Kasumi-1 (cell line): ENCODE measurements around the gene TAF13.

ENCODE experiments used
- DNase-seq, 2 experiments: peaks; one replicate each; lab custom pipeline; 2025; lab: John Stamatoyannopoulos, UW

The TAF13 gene

GRCh38 chr1:109075531-109076490 is at the start of gene TAF13:
TSS of gene TAF13 (minus strand) at chr1:109076003. CDS start at chr1:109075947, 56 bp downstream.
- DNase-seq = peak; percentile 91 to 93

GRCh38 chr1:109120356-109120755 is 44.6 kb upstream of the TAF13 start:
- DNase-seq = no peak

GRCh38 chr1:109118089-109118488 is 42.3 kb upstream of the TAF13 start:
- no peak for DNase-seq

GRCh38 chr1:109116286-109116685 is 40.5 kb upstream of the TAF13 start:
- no peak for DNase-seq

- DNase-seq = no peak
Measured at GRCh38 chr1:109115685-109116084, 39.9 kb upstream of the TAF13 start.

GRCh38 chr1:109114342-109114674 is 38.5 kb upstream of the TAF13 start:
- DNase-seq = no peak

GRCh38 chr1:109113590-109114341 is 38.0 kb upstream of the TAF13 start, which contains the start of gene ELAPOR1:
TSS of gene ELAPOR1 (plus strand) at chr1:109114115. CDS start at chr1:109114184, 69 bp downstream.
- no peak for DNase-seq

GRCh38 chr1:109112652-109113285 is 37.0 kb upstream of the TAF13 start:
- peak; percentile 82 to 85 for DNase-seq

GRCh38 chr1:109112056-109112651 is 36.4 kb upstream of the TAF13 start:
- DNase-seq = peak; percentile 86 to 89

- DNase-seq = peak; percentile 38 to 44
Measured at GRCh38 chr1:109111386-109112055, 35.7 kb upstream of the TAF13 start.

- DNase-seq = no peak
Measured at GRCh38 chr1:109109906-109110305, 34.1 kb upstream of the TAF13 start.

- no peak for DNase-seq
Measured at GRCh38 chr1:109107785-109108184, 32.0 kb upstream of the TAF13 start.

- no peak for DNase-seq
Measured at GRCh38 chr1:109105881-109106280, 30.1 kb upstream of the TAF13 start.

GRCh38 chr1:109104364-109105151 is 28.8 kb upstream of the TAF13 start:
- no peak for DNase-seq

- DNase-seq = peak; percentile 95 to 97
Measured at GRCh38 chr1:109099938-109100773, 24.4 kb upstream of the TAF13 start.

- DNase-seq = no peak
Measured at GRCh38 chr1:109096120-109096519, 20.3 kb upstream of the TAF13 start.

GRCh38 chr1:109095631-109096030 is 19.8 kb upstream of the TAF13 start:
- no peak for DNase-seq

- no peak for DNase-seq
Measured at GRCh38 chr1:109094871-109095270, 19.1 kb upstream of the TAF13 start.

GRCh38 chr1:109094377-109094803 is 18.6 kb upstream of the TAF13 start:
- DNase-seq = no peak

- DNase-seq = peak; percentile 47 to 61
Measured at GRCh38 chr1:109091839-109092193, 16.0 kb upstream of the TAF13 start.
